HG02870 (cell line): Measurements from ENCODE around the gene LRRN2.

Experiments used
- ATAC-seq: cut with Tn5 transposase; IDR thresholded peaks from one replicate; pipeline ENCODE4 v1.9.1; 2021; ENCODE audit warnings: mild to moderate bottlenecking, moderate library complexity; ENCODE audit not compliant: unreplicated experiment

The LRRN2 gene

DNA sequence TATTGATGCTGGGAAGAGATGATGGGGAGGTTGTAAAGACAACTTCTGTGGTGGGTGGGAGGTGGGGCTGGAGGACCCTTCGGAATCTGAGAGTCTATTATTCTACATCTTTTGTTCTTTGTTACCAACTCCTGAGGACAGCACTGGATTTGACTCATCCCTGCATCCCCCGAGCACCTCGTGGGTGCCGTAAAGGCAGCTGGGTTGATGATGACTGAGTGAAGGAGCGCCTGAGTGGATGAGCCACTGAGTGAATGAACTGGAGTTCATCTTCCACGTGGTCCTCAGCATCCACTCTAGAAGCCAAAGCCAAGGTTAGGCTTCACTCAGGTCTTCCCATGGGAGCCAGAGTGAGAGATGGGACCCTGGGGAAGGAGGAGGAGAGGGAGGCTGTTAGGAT lies 77.6 kb downstream of the LRRN2 start:
- no peak for ATAC-seq

DNA sequence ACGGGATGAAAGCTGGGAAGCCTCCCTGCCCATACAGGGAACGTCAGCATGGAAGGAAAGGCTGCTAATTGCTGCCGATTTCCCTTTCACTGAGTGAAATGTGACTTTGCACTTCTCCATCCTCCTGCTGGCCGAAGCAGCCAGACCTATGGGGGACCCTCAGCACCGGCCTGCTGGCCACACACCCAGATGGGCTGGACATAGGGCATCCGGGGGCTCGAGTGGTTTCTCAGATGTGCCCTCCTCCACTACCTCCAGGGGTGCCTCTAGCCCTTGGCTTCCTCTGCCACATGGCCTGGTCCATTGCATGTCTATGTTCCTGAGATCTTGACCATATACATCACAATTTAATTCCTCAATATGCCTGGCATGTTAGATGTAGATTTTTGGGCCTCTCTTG lies 79.7 kb downstream of the LRRN2 start:
- no peak for ATAC-seq

DNA sequence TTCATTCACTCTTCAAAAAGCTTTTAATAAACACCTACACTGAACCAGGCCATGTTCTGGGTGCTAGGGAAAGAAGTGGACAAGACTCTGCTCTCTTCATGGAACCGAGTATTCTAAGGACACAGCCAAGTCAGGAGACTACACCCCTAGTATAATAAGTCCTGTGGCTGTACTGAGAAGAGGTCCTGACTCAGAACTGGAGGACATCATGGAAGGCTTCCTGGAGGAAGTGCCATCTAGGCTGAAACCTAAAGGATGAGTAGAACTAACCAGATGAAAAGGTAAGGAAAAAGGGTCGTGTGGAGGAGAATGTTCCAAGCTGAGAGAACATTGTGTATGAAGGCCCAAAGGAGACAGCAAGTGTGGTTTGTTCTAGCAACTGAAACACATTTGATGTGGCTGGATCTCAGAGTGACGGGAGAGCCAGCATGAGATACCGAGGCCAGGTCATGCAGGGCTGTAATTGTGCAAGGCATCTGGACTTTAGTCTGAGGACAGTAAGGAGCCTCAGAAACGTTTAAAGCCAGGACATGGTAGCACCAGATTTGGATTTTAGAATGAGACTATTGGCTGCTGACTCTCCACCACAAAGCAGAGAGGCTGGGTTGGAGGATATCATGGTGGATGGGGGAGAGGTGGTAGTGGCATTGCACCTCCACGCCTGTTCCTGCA lies 82.5 kb downstream of the LRRN2 start:
- ATAC-seq = no peak

DNA sequence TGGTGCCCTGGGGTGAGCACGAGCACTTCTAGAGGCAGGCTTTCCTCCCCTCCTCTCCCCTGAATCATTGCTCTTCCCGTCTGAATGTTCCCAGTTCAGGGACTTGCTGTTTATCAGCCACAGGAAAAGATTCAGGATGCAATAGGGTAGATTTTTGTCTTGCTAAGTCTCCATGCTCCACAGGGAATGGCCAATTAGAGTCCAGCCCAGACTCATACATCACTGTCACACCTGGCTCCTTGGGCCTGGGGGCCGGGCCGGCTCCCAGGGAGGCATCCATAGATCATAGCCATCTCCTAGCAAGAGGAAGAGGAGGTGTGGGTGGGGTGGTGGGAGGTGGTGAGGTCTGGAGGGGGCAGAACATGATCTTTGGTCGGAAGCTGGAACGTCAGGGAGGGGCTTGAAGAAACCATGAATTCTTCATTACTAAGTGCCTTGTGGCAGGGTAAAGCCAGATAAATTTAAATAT lies 83.4 kb downstream of the LRRN2 start:
- no peak for ATAC-seq

DNA sequence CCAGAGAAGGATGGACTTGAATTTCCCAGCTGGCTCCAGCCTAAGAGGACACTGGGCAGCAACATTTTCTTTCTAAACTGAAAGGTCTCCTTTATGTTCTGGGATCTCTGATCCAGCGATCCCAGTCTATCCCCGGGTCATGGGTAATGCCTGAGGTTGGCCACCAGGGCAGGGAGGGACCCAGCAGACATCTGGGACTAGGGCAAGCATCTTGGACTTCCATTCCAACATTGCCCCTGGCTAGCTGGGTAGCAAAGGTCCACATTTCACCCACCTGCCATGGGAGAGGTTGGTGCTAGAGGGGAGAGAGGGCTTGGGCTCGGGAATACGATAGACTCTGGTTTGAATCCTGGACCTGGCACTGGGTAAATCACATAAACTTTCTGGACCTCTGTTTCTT lies 84.6 kb downstream of the LRRN2 start:
- no peak for ATAC-seq

DNA sequence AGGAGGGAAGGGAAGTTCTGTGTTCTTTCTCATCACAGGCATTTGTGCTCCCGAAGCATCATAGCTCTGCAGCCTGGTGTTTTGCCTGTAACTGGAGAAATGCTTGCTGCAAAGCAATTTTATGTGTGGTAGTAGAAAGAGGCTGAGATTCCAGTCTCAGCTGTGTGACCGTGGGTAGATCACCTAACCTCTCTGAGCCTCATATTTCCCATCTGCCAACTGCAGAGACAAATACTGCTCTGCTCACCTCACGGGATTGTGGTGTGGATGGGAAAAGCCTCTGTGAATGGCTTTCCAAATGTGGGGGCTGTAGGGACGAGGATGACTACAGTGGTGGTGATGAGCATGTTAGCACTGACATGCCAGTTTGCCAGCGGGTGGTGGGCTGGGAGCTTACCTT lies 85.3 kb downstream of the LRRN2 start:
- ATAC-seq = no peak

DNA sequence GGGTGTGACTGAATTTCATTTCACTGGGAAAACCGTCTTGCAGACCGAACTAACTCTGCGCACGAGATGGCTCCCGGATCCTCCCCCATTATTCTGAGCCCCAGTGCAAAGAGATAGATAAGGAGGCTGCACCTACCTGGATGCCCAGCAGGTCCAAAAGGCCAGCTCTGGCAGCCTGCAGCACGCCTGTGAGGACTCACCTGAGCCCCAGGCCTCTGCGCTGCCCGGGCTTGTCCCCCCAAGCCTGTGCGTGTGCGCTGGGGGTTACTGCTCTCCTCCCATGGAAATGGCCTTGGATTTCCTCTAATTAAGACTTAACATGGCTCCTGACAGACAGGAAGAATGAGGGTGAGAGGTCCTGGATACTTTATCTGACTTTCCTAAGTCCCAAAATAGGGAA lies 85.9 kb downstream of the LRRN2 start:
- ATAC-seq = no peak

DNA sequence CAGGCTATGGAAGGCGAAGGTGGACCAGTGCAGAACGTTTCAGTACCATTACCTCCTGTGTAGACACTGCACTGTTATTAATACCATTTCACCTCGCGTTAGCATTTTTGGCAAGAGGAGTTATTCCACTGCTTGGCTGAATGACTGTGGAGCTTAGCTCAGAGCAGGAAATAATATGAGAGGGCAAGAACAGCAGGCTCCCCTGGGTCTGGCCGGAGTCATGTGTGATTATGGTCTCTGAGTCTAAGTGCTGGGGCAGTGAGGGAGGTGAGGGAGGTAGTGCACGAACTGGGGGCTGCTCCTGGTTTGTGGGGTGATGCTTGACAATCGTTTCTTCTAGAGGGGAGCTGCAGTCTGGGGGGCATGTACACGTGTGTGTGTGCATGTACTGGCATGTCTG lies 86.4 kb downstream of the LRRN2 start:
- ATAC-seq = no peak

DNA sequence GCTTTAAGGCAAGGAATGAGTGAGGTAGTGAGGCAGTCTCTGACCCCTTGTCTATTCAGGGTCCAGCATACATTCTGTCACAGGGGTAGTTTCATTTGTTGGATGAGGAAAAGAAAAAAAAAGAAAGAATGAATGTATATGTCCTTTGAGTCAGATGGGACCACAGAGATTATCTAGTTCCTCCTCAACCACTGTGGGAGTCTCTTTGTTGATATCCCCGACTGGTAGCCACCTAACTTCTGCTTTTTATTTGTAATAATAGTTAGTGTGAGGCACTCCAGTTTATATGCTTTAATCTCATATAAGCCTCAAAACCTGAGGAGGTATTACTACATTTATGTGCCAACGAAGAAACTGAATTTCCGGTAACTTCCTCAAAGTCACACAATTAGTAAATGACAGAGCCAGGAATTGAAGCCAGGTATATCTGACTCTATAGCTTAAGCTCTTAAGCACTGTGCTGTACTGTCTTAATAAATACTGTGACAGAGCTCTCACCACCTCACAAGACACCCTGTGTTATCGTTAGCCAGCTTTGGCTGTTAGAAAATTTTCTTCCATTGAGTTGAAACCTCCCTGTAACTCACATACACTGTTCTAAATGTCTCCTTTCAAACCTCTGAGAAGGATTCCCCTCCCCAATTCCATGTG lies 87.1 kb downstream of the LRRN2 start:
- no peak for ATAC-seq

DNA sequence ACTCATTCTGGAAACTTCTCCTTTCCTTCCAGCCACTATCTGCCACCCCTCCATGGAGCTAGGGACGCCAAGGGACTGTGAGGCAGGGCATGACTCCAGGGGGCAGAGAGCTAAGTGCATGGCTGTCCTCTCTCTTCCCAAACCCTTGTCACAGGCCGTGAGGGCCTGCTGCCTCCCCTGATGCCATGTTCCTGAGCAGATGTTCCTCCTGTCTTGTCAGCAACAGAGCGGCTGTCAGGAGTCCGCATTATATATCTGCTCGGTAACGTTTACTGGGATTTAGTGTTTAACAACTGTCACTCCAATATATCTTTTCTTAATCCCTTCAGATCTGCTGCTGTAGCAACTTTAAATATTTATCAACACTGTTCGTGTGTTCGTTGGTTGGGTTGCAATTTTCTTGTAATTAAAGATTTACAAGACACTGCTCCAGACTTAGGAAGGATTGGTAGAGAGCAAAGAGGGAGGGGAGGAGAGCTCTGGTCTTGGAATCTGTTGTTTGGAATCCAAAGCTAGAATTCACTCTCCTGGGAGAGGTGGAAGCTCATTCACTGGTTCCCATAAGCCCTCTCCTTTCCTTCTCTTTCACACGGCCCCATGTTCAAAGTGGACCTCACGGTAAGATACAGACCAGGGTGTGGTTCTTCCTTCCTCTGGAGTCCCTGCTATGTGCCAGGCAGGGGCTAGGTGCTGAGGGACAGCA lies 93.1 kb downstream of the LRRN2 start:
- ATAC-seq = no peak

DNA sequence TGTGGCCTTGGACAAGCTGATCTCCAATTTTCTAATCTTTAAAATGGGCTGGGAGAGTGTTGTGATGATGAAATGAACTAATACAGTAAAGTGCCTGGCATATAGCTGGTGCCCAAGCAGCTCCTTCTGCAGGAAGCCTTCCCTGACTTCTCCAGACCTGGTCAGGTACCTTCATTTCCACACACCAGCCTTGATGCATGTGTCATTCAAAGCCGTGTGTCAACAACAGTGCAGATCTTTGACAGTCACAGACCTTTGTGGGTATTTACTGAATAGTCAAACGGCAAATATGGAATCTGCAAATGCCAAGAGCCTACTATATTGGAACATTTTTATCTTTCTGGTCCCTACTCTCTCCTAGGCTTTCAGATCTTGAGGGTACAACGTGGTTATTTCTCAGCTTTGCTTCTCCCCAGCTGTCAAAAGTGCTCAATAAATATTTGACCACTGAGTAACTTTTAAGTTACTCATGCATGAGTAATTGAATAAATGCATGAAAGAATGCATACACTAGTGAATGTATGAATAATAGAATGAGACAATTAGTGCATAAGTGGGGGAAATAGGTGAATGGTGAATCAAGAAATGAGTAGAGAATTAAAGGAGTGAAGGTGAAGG lies 94.0 kb downstream of the LRRN2 start:
- ATAC-seq = no peak

DNA sequence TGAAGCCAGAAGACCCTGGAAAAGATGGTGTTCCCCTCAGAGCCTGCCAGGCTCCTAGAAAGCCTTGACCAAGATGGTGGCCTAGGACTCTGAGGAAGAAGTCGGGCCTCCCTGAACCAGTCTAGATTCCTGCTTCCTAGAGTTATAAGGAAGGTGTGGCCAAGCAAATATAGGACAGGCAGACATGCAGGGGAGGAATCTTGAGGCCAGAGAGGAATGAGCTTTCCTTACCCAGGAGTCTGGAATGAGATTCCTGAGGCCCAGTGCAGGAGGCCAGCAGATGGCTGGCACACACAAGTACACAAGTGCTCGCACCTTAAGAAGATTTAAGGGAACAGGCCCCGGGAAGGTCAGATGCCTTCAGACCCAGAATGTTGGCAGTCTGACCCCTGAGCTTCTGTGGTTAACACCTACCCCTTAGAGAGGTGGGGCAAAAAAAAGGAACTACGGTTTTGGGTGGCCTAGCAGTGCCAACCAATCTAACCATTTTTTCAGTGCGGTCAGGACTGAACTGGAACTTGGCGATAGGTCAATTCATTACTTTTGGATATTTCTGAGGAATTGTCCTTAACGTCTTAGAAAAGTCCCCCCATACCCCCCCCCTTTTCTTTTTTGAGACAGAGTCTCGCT lies 96.0 kb downstream of the LRRN2 start:
- no peak for ATAC-seq

DNA sequence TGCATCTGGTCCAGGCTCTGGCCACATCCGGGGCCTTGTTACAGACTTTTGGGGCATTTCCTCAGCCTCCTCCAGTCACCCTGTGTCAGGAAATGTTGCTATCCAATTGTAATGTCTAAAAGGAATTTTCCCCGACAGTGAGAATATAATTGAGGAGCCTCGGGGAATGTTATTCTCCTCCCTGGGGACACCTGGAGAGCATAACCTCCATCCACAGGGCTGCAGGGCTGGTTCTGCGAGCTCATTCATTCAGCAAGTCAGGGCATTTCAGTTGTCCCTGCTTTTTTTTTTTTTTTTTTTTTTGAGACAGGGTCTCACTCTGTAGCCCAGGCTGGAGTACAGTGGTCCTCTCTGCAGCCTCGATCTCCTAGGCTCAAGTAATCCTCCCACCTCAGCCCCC lies 96.7 kb downstream of the LRRN2 start:
- ATAC-seq = no peak

DNA sequence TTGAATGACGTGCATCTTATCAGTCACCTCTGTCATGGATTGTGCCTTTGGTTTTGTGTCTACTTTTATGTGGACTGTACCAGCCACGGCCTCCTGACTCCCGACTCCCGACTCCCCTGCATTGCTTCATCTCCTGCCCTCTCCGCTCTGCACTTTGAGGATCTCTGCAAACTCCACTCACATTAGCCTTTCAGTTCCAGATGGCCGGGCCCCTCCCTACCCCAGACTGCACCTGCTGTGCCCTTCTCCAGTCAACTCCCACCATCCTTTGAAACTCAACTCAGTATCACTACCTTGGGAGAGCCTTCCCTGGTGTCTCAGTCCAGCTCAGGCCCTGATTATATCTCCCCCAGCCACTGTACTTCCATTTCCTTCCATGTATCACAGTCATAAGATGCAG lies 97.9 kb downstream of the LRRN2 start:
- no peak for ATAC-seq

DNA sequence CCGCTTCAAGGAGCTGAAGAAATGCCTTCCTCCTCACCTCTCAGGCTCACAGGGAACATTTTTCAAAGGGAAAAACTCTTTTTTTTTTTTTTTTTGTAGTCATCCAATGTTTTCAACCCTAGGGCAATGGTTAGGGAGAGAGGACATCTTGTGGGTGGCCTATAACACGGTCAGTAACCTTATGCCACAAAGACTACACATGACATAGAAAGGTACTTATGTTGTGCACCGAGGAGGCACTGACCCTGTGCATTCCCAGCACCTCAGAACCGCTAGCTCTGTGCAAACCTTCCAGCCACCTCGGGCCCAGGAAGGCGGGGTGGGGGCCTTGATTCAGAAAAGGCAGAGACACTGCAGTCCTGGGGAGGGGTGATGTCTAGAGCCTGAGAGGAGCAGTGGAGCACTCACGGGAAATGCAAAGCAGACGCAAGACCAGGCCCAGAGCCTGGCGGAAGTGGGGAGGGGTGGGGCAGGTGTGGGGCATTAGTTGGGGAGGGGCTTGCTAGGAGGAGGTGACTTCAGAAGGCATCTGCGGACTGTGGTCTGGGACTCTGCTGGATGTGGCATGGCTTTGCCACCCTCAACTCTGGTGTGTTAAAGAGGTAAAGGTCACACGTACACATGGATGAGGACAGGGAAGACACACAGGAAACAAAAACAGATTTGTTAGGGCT lies 100.7 kb downstream of the LRRN2 start:
- no peak for ATAC-seq

DNA sequence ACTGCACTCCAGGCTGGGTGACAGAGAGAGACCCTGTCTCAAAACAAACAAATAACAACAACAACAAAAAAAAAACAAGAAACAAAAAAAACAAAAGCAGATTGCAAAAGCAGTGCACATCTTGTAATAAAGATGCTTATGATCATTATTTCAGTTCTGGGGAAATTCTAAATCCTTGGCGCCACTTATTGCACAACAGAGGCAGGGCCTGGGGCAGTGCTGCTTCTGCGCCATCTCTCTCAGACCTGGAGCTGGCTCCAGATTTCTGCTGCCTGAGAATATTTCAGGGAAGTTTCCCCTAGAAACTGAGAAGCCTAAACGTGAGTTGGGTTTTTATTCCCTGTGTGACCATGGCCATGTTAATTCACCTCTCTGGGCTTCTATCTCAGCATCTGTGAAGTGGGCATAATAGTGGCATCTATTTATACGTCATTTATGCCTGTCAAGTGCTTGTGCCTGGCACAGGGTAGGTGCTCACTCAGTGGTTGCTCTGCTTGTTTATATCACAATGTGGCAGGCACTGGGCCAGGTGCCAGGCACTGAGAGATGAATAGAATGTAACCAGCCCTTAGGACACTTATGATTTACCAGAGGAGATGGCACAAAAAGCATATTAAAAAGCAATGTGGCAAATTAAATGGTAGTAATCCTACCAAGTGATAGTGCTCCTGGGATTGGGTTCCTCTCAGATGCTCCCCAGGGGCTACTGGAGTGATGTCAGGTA lies 101.5 kb downstream of the LRRN2 start:
- no peak for ATAC-seq

DNA sequence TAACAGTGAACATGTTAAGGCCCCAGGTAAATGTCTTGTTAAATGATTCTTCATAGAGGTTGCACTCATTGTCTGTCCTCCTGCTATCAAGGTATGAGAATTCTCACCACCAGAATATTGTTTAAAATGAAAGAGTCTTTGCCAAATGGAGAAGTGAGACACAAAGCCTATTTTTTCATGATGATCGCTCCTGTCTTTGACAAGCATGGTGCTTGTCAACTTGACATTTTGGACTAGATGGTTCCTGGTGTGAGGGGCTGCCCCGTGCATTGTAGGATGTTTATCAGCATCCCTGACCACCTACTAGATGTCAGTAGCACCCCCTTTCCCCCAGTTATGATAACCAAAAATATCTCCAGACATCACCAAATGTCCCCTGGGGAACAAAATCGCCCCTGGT lies 103.8 kb downstream of the LRRN2 start:
- ATAC-seq = no peak

DNA sequence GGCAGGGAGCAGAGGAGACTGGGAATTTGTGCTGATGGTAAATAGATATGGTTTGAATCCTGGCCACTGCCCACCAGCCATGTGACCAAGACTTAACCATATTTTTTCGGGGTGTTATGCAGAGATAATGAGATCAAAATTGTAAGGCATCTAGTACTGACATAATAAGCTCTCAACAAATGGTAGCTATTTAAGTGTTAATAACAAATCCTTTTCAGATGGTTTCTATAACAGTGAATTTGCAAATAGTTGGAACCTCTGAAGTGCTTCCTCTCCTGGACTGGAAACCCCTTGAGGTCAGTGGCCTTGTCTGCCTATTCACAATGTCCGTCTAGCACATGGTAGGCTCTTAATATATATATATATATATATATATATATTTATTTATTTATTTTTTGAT lies 104.7 kb downstream of the LRRN2 start:
- ATAC-seq = no peak

DNA sequence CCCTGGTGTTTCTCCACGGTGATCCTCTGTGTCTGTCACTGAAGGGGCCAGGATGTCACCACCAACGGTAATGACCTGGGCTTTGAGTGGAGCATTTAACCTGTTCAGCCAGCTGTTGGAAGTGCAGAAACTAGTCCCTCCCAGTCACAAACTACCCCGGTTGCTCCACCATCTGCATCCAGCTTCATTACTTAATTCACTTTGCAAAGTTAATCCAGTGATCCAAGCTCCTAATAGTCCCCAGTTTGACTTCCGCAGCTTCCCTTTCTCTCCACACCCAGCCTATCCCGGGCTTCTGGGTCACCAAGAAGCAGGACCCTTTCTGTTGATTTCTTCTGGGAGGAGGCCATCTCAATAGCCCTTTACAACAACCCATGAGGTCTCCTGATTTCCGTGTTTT lies 105.9 kb downstream of the LRRN2 start:
- ATAC-seq = no peak
